ENCODE data around the gene PRRT1. TPM values are rescaled to one million over a fixed set of nuclear protein-coding genes. Genes with fewer than 3 reads are reported as not detected.

The PRRT1 gene
- total and polyA plus RNA-seq, 4 donors: 0.53 to 2.0 (median 0.97) TPM

DNA sequence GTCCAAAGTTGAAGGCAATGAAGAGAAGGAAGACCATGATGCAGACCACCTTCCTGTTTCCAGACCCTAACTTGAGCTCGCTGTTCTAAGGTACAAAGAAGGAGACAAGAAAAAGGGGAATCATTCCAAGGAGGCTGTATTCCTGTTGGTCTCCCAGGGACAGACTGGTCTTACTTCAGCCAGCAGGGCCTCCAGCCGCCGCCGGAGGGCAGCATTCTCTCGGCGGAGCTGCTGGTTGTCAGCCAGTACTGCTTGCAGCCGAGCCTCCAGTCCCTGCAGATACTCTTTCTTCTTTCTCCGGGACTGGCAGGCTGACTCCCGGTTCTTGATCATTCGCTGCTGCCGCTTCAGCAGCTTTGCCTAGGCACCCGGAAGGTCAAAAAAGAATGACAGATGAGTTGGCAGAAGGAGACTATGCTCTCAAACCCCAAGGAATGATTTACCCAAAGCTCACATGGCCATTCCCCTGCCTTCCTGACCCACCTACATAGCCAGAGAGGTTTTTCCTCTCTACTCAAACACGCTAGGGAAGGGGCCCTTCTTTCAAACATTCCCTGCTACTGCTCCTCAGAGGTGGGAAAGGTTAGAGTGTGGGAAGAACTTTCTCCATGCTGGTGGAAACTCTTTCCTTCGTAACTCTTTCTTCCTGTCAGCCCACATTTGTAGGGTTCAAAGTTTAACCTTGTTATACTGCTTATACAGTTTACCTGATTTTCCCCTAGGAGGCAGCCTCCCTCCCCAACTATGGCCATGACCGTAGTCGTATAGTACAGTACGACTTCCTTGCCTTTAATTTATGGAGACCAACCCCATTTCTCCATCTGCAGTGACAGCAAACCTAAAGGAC is 32.7 kb downstream of the PRRT1 start:
- Histone ChIP-seq H3K36me3 (ENCODE audit: control insufficient read depth in 4 of 4, insufficient read depth in 4 of 4, low read length in 4 of 4) (peaks cover 0 to 44% (median 39%) of the 10 kb centered on the region in 4 donors), H3K9ac (ENCODE audit: insufficient read depth in 1 of 2, low read length in 2 of 2) (no peak overlapping the region), H3K4me3 (no peak overlapping the region), H3K27ac (ENCODE audit: low read depth in 1 of 2, low read length in 1 of 2) (peak overlapping the region in 1 of 2 donors; percentile 15), H3K27me3 (ENCODE audit: control insufficient read depth in 3 of 3, insufficient read depth in 3 of 3, low read length in 2 of 3) (no peaks in the 10 kb centered on the region), H3K9me3 (ENCODE audit: control insufficient read depth in 4 of 4, insufficient read depth in 3 of 4, low read length in 3 of 4) (no peaks in the 10 kb centered on the region), H3K4me1 (ENCODE audit: control insufficient read depth in 5 of 5, insufficient read depth in 5 of 5, low read length in 5 of 5) (peaks cover 0 to 11% (median 3%) of the 10 kb centered on the region in 5 donors)
- TF ChIP-seq, protein P1, sequence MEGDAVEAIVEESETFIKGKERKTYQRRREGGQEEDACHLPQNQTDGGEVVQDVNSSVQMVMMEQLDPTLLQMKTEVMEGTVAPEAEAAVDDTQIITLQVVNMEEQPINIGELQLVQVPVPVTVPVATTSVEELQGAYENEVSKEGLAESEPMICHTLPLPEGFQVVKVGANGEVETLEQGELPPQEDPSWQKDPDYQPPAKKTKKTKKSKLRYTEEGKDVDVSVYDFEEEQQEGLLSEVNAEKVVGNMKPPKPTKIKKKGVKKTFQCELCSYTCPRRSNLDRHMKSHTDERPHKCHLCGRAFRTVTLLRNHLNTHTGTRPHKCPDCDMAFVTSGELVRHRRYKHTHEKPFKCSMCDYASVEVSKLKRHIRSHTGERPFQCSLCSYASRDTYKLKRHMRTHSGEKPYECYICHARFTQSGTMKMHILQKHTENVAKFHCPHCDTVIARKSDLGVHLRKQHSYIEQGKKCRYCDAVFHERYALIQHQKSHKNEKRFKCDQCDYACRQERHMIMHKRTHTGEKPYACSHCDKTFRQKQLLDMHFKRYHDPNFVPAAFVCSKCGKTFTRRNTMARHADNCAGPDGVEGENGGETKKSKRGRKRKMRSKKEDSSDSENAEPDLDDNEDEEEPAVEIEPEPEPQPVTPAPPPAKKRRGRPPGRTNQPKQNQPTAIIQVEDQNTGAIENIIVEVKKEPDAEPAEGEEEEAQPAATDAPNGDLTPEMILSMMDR (IDR thresholded peaks at IDR 0.05; ENCODE audit: control extremely low read depth, extremely low read depth): peak; percentile 85
- WGBS, 2 donors: 26 to 29% methylated on average over 17 of the region's 17 CpGs
- ATAC-seq (ENCODE audit: insufficient read depth, low FRiP score): peak; percentile 51
- peak; percentile 88 to 92 (median 91) for DNase-seq

DNA sequence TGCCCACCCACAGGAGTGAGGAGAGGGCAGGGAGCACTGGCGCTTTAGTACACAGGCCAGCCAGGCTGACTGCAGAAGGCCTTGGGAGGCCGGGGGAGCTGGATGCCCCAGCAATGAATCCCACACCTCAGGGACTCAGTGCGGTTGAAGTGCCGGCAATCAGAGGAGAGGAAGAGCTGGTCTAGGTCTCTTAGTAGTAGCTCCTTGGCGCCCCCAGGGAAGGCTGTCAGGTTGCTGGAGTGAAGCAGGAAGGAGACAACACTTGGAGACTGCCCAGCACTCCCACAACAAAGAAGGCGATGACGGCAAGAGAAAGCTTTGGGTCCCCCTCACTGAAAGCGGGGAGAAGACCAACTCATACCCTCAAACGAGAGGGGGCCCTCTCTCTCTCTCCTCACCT is 34.3 kb downstream of the PRRT1 start:
- DNase-seq: no peak
- H3K9me3 ChIP-seq (ENCODE audit: control insufficient read depth in 4 of 4, insufficient read depth in 3 of 4, low read length in 3 of 4): no peaks in the 10 kb centered on the region
- H3K36me3 ChIP-seq (ENCODE audit: control insufficient read depth in 4 of 4, insufficient read depth in 4 of 4, low read length in 4 of 4): peaks cover 0 to 42% (median 36%) of the 10 kb centered on the region in 4 donors
- H3K4me1 ChIP-seq (ENCODE audit: control insufficient read depth in 5 of 5, insufficient read depth in 5 of 5, low read length in 5 of 5): peaks cover 9 to 23% (median 12%) of the 10 kb centered on the region in 5 donors
- H3K27ac ChIP-seq (ENCODE audit: low read depth in 1 of 2, low read length in 1 of 2): peak overlapping the region in 1 of 2 donors; percentile 46
- no peak overlapping the region for H3K9ac ChIP-seq (ENCODE audit: insufficient read depth in 1 of 2, low read length in 2 of 2)
- H3K27me3 ChIP-seq (ENCODE audit: control insufficient read depth in 3 of 3, insufficient read depth in 3 of 3, low read length in 2 of 3): no peaks in the 10 kb centered on the region
- no peak overlapping the region for H3K4me3 ChIP-seq
- TF ChIP-seq, protein P1 (IDR thresholded peaks at IDR 0.05; ENCODE audit: control extremely low read depth, extremely low read depth): no peak
- WGBS, 2 donors: 82 to 89% methylated on average over 9 of the region's 9 CpGs
- no peak for ATAC-seq (ENCODE audit: insufficient read depth, low FRiP score)

- Histone ChIP-seq H3K27me3 (ENCODE audit: control insufficient read depth in 3 of 3, insufficient read depth in 3 of 3, low read length in 2 of 3) (no peaks in the 10 kb centered on the region), H3K4me1 (ENCODE audit: control insufficient read depth in 5 of 5, insufficient read depth in 5 of 5, low read length in 5 of 5) (peaks cover 9 to 31% (median 19%) of the 10 kb centered on the region in 5 donors), H3K9ac (ENCODE audit: insufficient read depth in 1 of 2, low read length in 2 of 2) (no peak overlapping the region), H3K36me3 (ENCODE audit: control insufficient read depth in 4 of 4, insufficient read depth in 4 of 4, low read length in 4 of 4) (peaks cover 0 to 38% (median 30%) of the 10 kb centered on the region in 4 donors), H3K27ac (ENCODE audit: low read depth in 1 of 2, low read length in 1 of 2) (peak overlapping the region in 1 of 2 donors; percentile 23), H3K4me3 (no peak overlapping the region), H3K9me3 (ENCODE audit: control insufficient read depth in 4 of 4, insufficient read depth in 3 of 4, low read length in 3 of 4) (no peaks in the 10 kb centered on the region)
- 93 to 94% methylated on average over 7 of the region's 7 CpGs for WGBS, 2 donors
- no peak for ATAC-seq (ENCODE audit: insufficient read depth, low FRiP score)
- TF ChIP-seq, protein P1 (IDR thresholded peaks at IDR 0.05; ENCODE audit: control extremely low read depth, extremely low read depth): peak; percentile 3
- DNase-seq: peak in 1 of 3 donors; percentile 44
These were observed 35.1 kb downstream of the PRRT1 start for GRCh38 chr6:32116674-32117073.

Measured in lung (tissue), 12 donors.